ENCODE results near the gene AGT.

- TF ChIP-seq CTCF (IDR thresholded peaks at IDR 0.05) (no peak), POLR2A (IDR thresholded peaks at IDR 0.05) (no peak), EP300 (IDR thresholded peaks at IDR 0.05) (no peak), POLR2AphosphoS5 (IDR thresholded peaks at IDR 0.05) (no peak)
Observed at GRCh38 chr1:230704830-230705229, 9.1 kb downstream of the AGT start.
